WTC11 (cell line): ENCODE data around the gene ANKLE2. TPM values are rescaled to one million over a fixed set of nuclear protein-coding genes. Genes with fewer than 3 reads are reported as not detected.

ENCODE experiments used
- ATAC-seq: fragments of 200-7000 bp; cut with Tn5 transposase; 2 replicates; pipeline ENCODE4 v1.10.0; 2021; ENCODE audit warnings: mild to moderate bottlenecking, moderate library complexity
- CTCF ChIA-PET: fragments of 300-600 bp; sonication (Branson Sonifier 250); formaldehyde crosslinking; loops from one replicate; lab custom pipeline; 2021; ENCODE audit warnings: antibody characterized with exemption; lab: Charles Lee
- POLR2A ChIA-PET: fragments of 350-600 bp; sonication (Branson Sonifier 250); formaldehyde crosslinking; loops from one replicate; lab custom pipeline; 2021; ENCODE audit warnings: antibody characterized with exemption; lab: Charles Lee
- DNase-seq: peaks from one replicate; pipeline ENCODE4 v3.0.0; 2021; ENCODE audit warnings: low spot score
- H3K27ac Mint-ChIP-seq: 2 replicates; pipeline ENCODE4 v1.8.0; 2021; ENCODE audit warnings: mixed read lengths
- H3K27me3 Mint-ChIP-seq: 2 replicates; pipeline ENCODE4 v1.8.0; 2021; ENCODE audit warnings: low read depth, mild to moderate bottlenecking, moderate library complexity, mixed read lengths
- H3K36me3 Mint-ChIP-seq: 2 replicates; pipeline ENCODE4 v1.8.0; 2021; ENCODE audit warnings: mixed read lengths
- H3K4me1 Mint-ChIP-seq: 2 replicates; pipeline ENCODE4 v1.8.0; 2022; ENCODE audit warnings: mixed read lengths
- H3K4me3 Mint-ChIP-seq: 2 replicates; pipeline ENCODE4 v1.8.0; 2021; ENCODE audit warnings: mild to moderate bottlenecking, moderate library complexity, mixed read lengths
- H3K9me3 Mint-ChIP-seq: 2 replicates; pipeline ENCODE4 v1.8.0; 2021; ENCODE audit warnings: mixed read lengths
- FOXJ3 ChIP-seq: sonication (generic); formaldehyde crosslinking; IDR thresholded peaks from 2 replicates; pipeline ENCODE4 v1.9.0; 2021; ENCODE audit warnings: missing genetic modification reagents, mild to moderate bottlenecking, borderline replicate concordance
- FOXK1 ChIP-seq: sonication (generic); formaldehyde crosslinking; IDR thresholded peaks from 2 replicates; pipeline ENCODE4 v1.8.0; 2022; ENCODE audit warnings: mild to moderate bottlenecking, moderate library complexity, missing genetic modification reagents
- JUN ChIP-seq: sonication (generic); formaldehyde crosslinking; IDR thresholded peaks from 2 replicates; pipeline ENCODE4 v1.8.0; 2023; ENCODE audit warnings: mild to moderate bottlenecking, missing genetic modification reagents
- NFE2L1 ChIP-seq: sonication (generic); formaldehyde crosslinking; IDR thresholded peaks from 2 replicates; pipeline ENCODE4 v1.8.1; 2023; ENCODE audit warnings: missing genetic modification reagents
- NFYB ChIP-seq: sonication (generic); formaldehyde crosslinking; conservative IDR thresholded peaks from 2 replicates; pipeline ENCODE4 v1.8.0; 2022; ENCODE audit warnings: low read depth, missing genetic modification reagents
- OVOL2 ChIP-seq: fragments of 250-450 bp; sonication (Bioruptor Pico); IDR thresholded peaks from 2 replicates; pipeline ENCODE4 v1.9.0; 2021; ENCODE audit warnings: mild to moderate bottlenecking, borderline replicate concordance
- SOX15 ChIP-seq: fragments of 250-450 bp; sonication (Bioruptor Pico); IDR thresholded peaks from 2 replicates; pipeline ENCODE4 v1.9.0; 2021; ENCODE audit warnings: mild to moderate bottlenecking
- SP1 ChIP-seq: sonication (generic); formaldehyde crosslinking; conservative IDR thresholded peaks from 2 replicates; pipeline ENCODE4 v1.8.1; 2022; ENCODE audit warnings: missing genetic modification reagents
- TEAD1 ChIP-seq: sonication (generic); formaldehyde crosslinking; IDR thresholded peaks from 2 replicates; pipeline ENCODE4 v1.8.0; 2022; ENCODE audit warnings: mild to moderate bottlenecking, missing genetic modification reagents
- ZNF263 ChIP-seq: sonication (generic); formaldehyde crosslinking; IDR thresholded peaks from 2 replicates; pipeline ENCODE4 v1.8.1; 2022; ENCODE audit warnings: low read depth, mild to moderate bottlenecking, moderate library complexity, missing genetic modification reagents
- ZNF416 ChIP-seq: fragments of 250-450 bp; sonication (Bioruptor Pico); IDR thresholded peaks from 2 replicates; pipeline ENCODE4 v1.9.0; 2021; ENCODE audit warnings: mild to moderate bottlenecking, inconsistent platforms
- total RNA-seq: library from RNA; stranded (reverse); gene quantifications from 3 replicates; pipeline ENCODE4 v1.2.3, GENCODE V29; 2021
- TF ChIP-seq, protein P1 (sequence below): sonication (generic); formaldehyde crosslinking; IDR thresholded peaks from 2 replicates; pipeline ENCODE4 v1.8.0; 2022; ENCODE audit warnings: missing genetic modification reagents
- TF ChIP-seq, protein P2 (sequence below): fragments of 200-600 bp; IDR thresholded peaks from 2 replicates; pipeline ENCODE4 v1.8.0; 2022; ENCODE audit warnings: antibody characterized with exemption
- TF ChIP-seq, protein P3 (sequence below): fragments of 250-450 bp; sonication (Bioruptor Pico); IDR thresholded peaks from 2 replicates; pipeline ENCODE4 v1.9.0; 2021; ENCODE audit warnings: moderate library complexity, mild to moderate bottlenecking, inconsistent platforms, borderline replicate concordance
- TF ChIP-seq, protein P4 (sequence below): sonication (generic); formaldehyde crosslinking; IDR thresholded peaks from 2 replicates; pipeline ENCODE4 v1.8.0; 2022; ENCODE audit warnings: mild to moderate bottlenecking, missing genetic modification reagents
- TF ChIP-seq, protein P5 (sequence below): sonication (generic); formaldehyde crosslinking; IDR thresholded peaks from 2 replicates; pipeline ENCODE4 v1.8.1; 2023; ENCODE audit warnings: mild to moderate bottlenecking, missing genetic modification reagents, borderline replicate concordance

Gene ANKLE2
- total RNA-seq, 1 experiment from 2014 or later, result 63.8 TPM

DNA sequence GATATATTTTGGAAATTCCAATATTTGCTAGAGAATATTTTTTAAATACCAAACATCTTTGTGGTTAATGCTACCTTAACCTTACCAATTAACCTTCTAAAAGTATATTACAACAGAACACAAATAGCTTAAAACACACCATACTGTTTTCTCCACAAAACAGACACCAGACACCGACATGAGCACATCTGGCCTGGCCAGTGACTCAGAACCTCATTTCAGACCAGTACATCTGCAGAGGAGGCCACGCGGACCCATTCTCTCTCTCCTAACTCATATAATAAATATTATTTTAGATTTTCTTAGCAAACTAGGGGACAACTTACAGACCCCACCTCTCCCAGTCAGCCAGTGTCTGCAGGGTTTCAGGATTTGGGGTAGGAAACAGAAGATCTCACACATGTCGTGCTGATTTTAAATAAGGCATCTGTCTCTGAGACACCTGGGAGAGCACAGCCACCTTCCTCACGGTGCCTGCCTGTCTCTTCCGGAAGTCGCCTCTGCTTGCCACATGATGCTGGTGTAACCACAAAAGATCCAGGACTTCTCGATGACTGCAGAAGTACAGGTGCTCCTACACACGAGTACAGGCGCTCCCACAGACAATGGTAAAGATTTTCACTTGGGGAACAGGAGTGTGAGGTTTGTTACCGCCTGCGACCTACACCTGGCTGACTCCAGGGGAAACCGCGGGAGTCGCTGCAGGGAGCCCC lies 9.7 kb upstream of the ANKLE2 start:
- TF ChIP-seq NFE2L1 (CRISPR knock-in tag) (no peak), SOX15 (CRISPR knock-in tag) (no peak), ZNF263 (CRISPR knock-in tag) (no peak), OVOL2 (CRISPR knock-in tag) (no peak), JUN (CRISPR knock-in tag) (no peak), ZNF416 (CRISPR knock-in tag) (no peak), FOXK1 (no peak), NFYB (no peak), TEAD1 (CRISPR knock-in tag) (no peak), FOXJ3 (CRISPR knock-in tag) (no peak), SP1 (CRISPR knock-in tag) (no peak)
- TF ChIP-seq, protein P1, sequence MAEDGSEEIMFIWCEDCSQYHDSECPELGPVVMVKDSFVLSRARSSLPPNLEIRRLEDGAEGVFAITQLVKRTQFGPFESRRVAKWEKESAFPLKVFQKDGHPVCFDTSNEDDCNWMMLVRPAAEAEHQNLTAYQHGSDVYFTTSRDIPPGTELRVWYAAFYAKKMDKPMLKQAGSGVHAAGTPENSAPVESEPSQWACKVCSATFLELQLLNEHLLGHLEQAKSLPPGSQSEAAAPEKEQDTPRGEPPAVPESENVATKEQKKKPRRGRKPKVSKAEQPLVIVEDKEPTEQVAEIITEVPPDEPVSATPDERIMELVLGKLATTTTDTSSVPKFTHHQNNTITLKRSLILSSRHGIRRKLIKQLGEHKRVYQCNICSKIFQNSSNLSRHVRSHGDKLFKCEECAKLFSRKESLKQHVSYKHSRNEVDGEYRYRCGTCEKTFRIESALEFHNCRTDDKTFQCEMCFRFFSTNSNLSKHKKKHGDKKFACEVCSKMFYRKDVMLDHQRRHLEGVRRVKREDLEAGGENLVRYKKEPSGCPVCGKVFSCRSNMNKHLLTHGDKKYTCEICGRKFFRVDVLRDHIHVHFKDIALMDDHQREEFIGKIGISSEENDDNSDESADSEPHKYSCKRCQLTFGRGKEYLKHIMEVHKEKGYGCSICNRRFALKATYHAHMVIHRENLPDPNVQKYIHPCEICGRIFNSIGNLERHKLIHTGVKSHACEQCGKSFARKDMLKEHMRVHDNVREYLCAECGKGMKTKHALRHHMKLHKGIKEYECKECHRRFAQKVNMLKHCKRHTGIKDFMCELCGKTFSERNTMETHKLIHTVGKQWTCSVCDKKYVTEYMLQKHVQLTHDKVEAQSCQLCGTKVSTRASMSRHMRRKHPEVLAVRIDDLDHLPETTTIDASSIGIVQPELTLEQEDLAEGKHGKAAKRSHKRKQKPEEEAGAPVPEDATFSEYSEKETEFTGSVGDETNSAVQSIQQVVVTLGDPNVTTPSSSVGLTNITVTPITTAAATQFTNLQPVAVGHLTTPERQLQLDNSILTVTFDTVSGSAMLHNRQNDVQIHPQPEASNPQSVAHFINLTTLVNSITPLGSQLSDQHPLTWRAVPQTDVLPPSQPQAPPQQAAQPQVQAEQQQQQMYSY (CRISPR knock-in tag), result no peak
- TF ChIP-seq, protein P2, sequence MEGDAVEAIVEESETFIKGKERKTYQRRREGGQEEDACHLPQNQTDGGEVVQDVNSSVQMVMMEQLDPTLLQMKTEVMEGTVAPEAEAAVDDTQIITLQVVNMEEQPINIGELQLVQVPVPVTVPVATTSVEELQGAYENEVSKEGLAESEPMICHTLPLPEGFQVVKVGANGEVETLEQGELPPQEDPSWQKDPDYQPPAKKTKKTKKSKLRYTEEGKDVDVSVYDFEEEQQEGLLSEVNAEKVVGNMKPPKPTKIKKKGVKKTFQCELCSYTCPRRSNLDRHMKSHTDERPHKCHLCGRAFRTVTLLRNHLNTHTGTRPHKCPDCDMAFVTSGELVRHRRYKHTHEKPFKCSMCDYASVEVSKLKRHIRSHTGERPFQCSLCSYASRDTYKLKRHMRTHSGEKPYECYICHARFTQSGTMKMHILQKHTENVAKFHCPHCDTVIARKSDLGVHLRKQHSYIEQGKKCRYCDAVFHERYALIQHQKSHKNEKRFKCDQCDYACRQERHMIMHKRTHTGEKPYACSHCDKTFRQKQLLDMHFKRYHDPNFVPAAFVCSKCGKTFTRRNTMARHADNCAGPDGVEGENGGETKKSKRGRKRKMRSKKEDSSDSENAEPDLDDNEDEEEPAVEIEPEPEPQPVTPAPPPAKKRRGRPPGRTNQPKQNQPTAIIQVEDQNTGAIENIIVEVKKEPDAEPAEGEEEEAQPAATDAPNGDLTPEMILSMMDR, result no peak
- TF ChIP-seq, protein P3, sequence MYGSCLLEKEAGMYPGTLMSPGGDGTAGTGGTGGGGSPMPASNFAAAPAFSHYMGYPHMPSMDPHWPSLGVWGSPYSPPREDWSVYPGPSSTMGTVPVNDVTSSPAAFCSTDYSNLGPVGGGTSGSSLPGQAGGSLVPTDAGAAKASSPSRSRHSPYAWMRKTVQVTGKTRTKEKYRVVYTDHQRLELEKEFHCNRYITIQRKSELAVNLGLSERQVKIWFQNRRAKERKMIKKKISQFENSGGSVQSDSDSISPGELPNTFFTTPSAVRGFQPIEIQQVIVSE (CRISPR knock-in tag), result no peak
- TF ChIP-seq, protein P4, sequence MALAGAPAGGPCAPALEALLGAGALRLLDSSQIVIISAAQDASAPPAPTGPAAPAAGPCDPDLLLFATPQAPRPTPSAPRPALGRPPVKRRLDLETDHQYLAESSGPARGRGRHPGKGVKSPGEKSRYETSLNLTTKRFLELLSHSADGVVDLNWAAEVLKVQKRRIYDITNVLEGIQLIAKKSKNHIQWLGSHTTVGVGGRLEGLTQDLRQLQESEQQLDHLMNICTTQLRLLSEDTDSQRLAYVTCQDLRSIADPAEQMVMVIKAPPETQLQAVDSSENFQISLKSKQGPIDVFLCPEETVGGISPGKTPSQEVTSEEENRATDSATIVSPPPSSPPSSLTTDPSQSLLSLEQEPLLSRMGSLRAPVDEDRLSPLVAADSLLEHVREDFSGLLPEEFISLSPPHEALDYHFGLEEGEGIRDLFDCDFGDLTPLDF (CRISPR knock-in tag), result no peak
- TF ChIP-seq, protein P5, sequence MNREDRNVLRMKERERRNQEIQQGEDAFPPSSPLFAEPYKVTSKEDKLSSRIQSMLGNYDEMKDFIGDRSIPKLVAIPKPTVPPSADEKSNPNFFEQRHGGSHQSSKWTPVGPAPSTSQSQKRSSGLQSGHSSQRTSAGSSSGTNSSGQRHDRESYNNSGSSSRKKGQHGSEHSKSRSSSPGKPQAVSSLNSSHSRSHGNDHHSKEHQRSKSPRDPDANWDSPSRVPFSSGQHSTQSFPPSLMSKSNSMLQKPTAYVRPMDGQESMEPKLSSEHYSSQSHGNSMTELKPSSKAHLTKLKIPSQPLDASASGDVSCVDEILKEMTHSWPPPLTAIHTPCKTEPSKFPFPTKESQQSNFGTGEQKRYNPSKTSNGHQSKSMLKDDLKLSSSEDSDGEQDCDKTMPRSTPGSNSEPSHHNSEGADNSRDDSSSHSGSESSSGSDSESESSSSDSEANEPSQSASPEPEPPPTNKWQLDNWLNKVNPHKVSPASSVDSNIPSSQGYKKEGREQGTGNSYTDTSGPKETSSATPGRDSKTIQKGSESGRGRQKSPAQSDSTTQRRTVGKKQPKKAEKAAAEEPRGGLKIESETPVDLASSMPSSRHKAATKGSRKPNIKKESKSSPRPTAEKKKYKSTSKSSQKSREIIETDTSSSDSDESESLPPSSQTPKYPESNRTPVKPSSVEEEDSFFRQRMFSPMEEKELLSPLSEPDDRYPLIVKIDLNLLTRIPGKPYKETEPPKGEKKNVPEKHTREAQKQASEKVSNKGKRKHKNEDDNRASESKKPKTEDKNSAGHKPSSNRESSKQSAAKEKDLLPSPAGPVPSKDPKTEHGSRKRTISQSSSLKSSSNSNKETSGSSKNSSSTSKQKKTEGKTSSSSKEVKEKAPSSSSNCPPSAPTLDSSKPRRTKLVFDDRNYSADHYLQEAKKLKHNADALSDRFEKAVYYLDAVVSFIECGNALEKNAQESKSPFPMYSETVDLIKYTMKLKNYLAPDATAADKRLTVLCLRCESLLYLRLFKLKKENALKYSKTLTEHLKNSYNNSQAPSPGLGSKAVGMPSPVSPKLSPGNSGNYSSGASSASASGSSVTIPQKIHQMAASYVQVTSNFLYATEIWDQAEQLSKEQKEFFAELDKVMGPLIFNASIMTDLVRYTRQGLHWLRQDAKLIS, result no peak
- ATAC-seq, result no peak

More for the DNA sequence above, 9.7 kb upstream of the ANKLE2 start:
- Mint-ChIP-seq H3K9me3 (no peaks in the 10 kb centered on the region), H3K4me3 (no peak overlapping the region), H3K4me1 (peaks cover 5% of the 10 kb centered on the region), H3K36me3 (peaks cover 18% of the 10 kb centered on the region), H3K27ac (no peak overlapping the region), H3K27me3 (no peaks in the 10 kb centered on the region)
- ChIA-PET POLR2A (no interaction called here), CTCF (no interaction called here)
- DNase-seq, result no peak
